H1 (cell line): ENCODE results near the gene P3H2. TPM values are rescaled to one million over a fixed set of nuclear protein-coding genes. Genes with fewer than 3 reads are reported as not detected.

Source experiments
- CTCF ChIA-PET: fragments of 300-600 bp; sonication (Branson Sonifier 250); formaldehyde crosslinking; loops from one replicate; lab custom pipeline; 2021; ENCODE audit not compliant: partially characterized antibody; lab: Charles Lee
- POLR2A ChIA-PET: fragments of 300-600 bp; sonication (Branson Sonifier 250); formaldehyde crosslinking; loops from one replicate; lab custom pipeline; 2021; ENCODE audit warnings: inconsistent platforms; ENCODE audit not compliant: partially characterized antibody; lab: Charles Lee
- DNase-seq, 2 experiments: peaks; one replicate each; pipeline versions ENCODE4 v3.0.0 to v3.0.0-alpha.2; 2010 to 2022; ENCODE audit warnings: low spot score in 2 of 2, low read depth in 1 of 2, mixed read lengths in 1 of 2
- FAIRE-seq: peaks from 2 replicates; lab custom pipeline; 2011; peaks lifted over from hg19 to GRCh38; lab: Jason Lieb, UNC
- H2AFZ ChIP-seq: 2 replicates; pipeline ENCODE4 v1.8.1; 2012; ENCODE audit warnings: low read length, inconsistent platforms
- H2AK5ac ChIP-seq: 2 replicates; pipeline ENCODE4 v1.6.1; 2013; ENCODE audit warnings: low read depth, low read length
- H2BK120ac ChIP-seq: replicated peaks from 2 replicates; pipeline ENCODE3; 2013; ENCODE audit warnings: low read depth, low read length, inconsistent platforms
- H2BK12ac ChIP-seq: 2 replicates; pipeline ENCODE4 v1.6.1; 2013; ENCODE audit warnings: low read depth, low read length
- H2BK15ac ChIP-seq: 2 replicates; pipeline ENCODE4 v1.6.1; 2013; ENCODE audit warnings: low read length
- H2BK20ac ChIP-seq: 2 replicates; pipeline ENCODE4 v1.6.1; 2013; ENCODE audit warnings: low read length
- H2BK5ac ChIP-seq: 2 replicates; pipeline ENCODE4 v1.6.1; 2013; ENCODE audit warnings: low read depth, low read length
- H3K14ac ChIP-seq: 2 replicates; pipeline ENCODE4 v1.6.1; 2013; ENCODE audit warnings: inconsistent platforms; ENCODE audit not compliant: insufficient read length
- H3K18ac ChIP-seq: 2 replicates; pipeline ENCODE4 v1.6.1; 2013; ENCODE audit warnings: low read length; ENCODE audit errors: extremely low read depth
- H3K23ac ChIP-seq: 2 replicates; pipeline ENCODE4 v1.6.1; 2013; ENCODE audit warnings: inconsistent platforms; ENCODE audit not compliant: insufficient read length
- H3K23me2 ChIP-seq: 2 replicates; pipeline ENCODE4 v1.6.1; 2013; ENCODE audit warnings: low read depth, low read length
- H3K27ac ChIP-seq: 2 replicates; pipeline ENCODE4 v1.6.1; 2011; ENCODE audit warnings: low read depth, low read length, inconsistent platforms
- H3K27me3 ChIP-seq, 4 experiments: replicated peaks in 1 of 4; 1 replicate in 1 of 4; 2 replicates in 3 of 4; pipeline versions ENCODE4 v1.6.1 to v1.8.1; 2011 to 2013; ENCODE audit warnings: low read length in 3 of 4, mild to moderate bottlenecking in 3 of 4, inconsistent platforms in 2 of 4, mixed read lengths in 2 of 4, moderate library complexity in 1 of 4; ENCODE audit not compliant: control insufficient read depth in 3 of 4, insufficient read depth in 3 of 4; ENCODE audit errors: extremely low read depth in 1 of 4
- H3K36me3 ChIP-seq, 4 experiments: 2 replicates each; pipeline versions ENCODE4 v1.6.1 to v1.8.1; 2011 to 2013; ENCODE audit warnings: mild to moderate bottlenecking in 4 of 4, low read length in 3 of 4, moderate library complexity in 2 of 4, control low read depth in 1 of 4, inconsistent platforms in 1 of 4; ENCODE audit not compliant: insufficient read depth in 4 of 4, control insufficient read depth in 2 of 4
- H3K4ac ChIP-seq: replicated peaks from 2 replicates; pipeline ENCODE3; 2013; ENCODE audit warnings: low read length, low read depth, mixed read lengths, inconsistent platforms; ENCODE audit not compliant: insufficient read length
- H3K4me1 ChIP-seq, 4 experiments: replicated peaks in 1 of 4; 1 replicate in 1 of 4; 2 replicates in 3 of 4; pipeline versions ENCODE4 v1.6.1 to v1.8.1; 2011 to 2013; ENCODE audit warnings: low read length in 3 of 4, inconsistent platforms in 2 of 4, mixed read lengths in 1 of 4; ENCODE audit not compliant: insufficient read depth in 4 of 4, control insufficient read depth in 3 of 4
- H3K4me2 ChIP-seq, 2 experiments: 2 replicates each; pipeline versions ENCODE4 v1.6.1 to v1.8.1; 2011 to 2013; ENCODE audit warnings: low read depth in 2 of 2, low read length in 2 of 2, control low read depth in 1 of 2, inconsistent platforms in 1 of 2, mild to moderate bottlenecking in 1 of 2; ENCODE audit not compliant: insufficient read depth in 1 of 2
- H3K4me3 ChIP-seq, 4 experiments: fragments of 200-600, 300-600 bp in 1 of 4; sonication (generic), shearing (Covaris generic), sonication (Bioruptor Twin) in 1 of 4; 2 replicates each; pipeline versions ENCODE4 v1.5.1 to v1.8.1; 2011 to 2016; ENCODE audit warnings: low read length in 4 of 4, low read depth in 3 of 4, control low read depth in 2 of 4, inconsistent platforms in 2 of 4, mild to moderate bottlenecking in 2 of 4, mixed read lengths in 1 of 4, moderate library complexity in 1 of 4; ENCODE audit not compliant: insufficient read depth in 2 of 4; ENCODE audit errors: extremely low read depth in 1 of 4
- H3K56ac ChIP-seq: replicated peaks from 2 replicates; pipeline ENCODE3; 2013; ENCODE audit warnings: low read depth, mild to moderate bottlenecking, mixed read lengths, low read length, inconsistent platforms; ENCODE audit not compliant: insufficient read length
- H3K79me1 ChIP-seq: 2 replicates; pipeline ENCODE4 v1.6.1; 2013; ENCODE audit warnings: low read depth, low read length, control low read depth
- H3K79me2 ChIP-seq, 2 experiments: 2 replicates each; pipeline versions ENCODE4 v1.6.1 to v1.8.1; 2012 to 2013; ENCODE audit warnings: low read length in 2 of 2, mild to moderate bottlenecking in 2 of 2, inconsistent platforms in 1 of 2; ENCODE audit not compliant: insufficient read depth in 2 of 2, control insufficient read depth in 1 of 2
- H3K9ac ChIP-seq, 4 experiments: replicated peaks in 1 of 4; 1 replicate in 1 of 4; 2 replicates in 3 of 4; pipeline versions ENCODE4 v1.6.1 to v1.8.1; 2011 to 2013; ENCODE audit warnings: low read depth in 3 of 4, low read length in 3 of 4, control low read depth in 2 of 4, mild to moderate bottlenecking in 2 of 4, moderate library complexity in 2 of 4, inconsistent platforms in 1 of 4; ENCODE audit errors: extremely low read depth in 1 of 4
- H3K9me3 ChIP-seq, 2 experiments: 2 replicates each; pipeline versions ENCODE4 v1.6.1 to v1.8.1; 2012 to 2013; ENCODE audit warnings: mild to moderate bottlenecking in 2 of 2, moderate library complexity in 2 of 2, control low read depth in 1 of 2, inconsistent platforms in 1 of 2, low read depth in 1 of 2, low read length in 1 of 2, mixed read lengths in 1 of 2; ENCODE audit not compliant: insufficient read depth in 2 of 2
- H4K20me1 ChIP-seq, 2 experiments: replicated peaks in 1 of 2; 2 replicates each; pipeline versions ENCODE3 to v1.8.1; 2011 to 2013; ENCODE audit warnings: inconsistent platforms in 2 of 2, low read length in 2 of 2, mild to moderate bottlenecking in 1 of 2; ENCODE audit not compliant: insufficient read depth in 2 of 2, control insufficient read depth in 1 of 2
- H4K5ac ChIP-seq: 2 replicates; pipeline ENCODE4 v1.6.1; 2013; ENCODE audit warnings: low read length, low read depth, mixed read lengths, inconsistent platforms; ENCODE audit not compliant: insufficient read length
- H4K8ac ChIP-seq: 2 replicates; pipeline ENCODE4 v1.8.0; 2013; ENCODE audit warnings: mild to moderate bottlenecking, moderate library complexity, low read length, inconsistent platforms; ENCODE audit not compliant: insufficient read depth; ENCODE audit errors: extremely low read depth
- H4K91ac ChIP-seq: replicated peaks from 2 replicates; pipeline ENCODE3; 2013; ENCODE audit warnings: low read length, mixed read lengths, inconsistent platforms; ENCODE audit not compliant: insufficient read length
- ASH2L ChIP-seq: fragments of 200-600, 300-600 bp; sonication (generic); IDR thresholded peaks from one replicate; pipeline ENCODE4 v1.7.1; 2017; ENCODE audit warnings: low read length
- CHD2 ChIP-seq: IDR thresholded peaks from 2 replicates; pipeline ENCODE4 v1.6.1; 2012; ENCODE audit warnings: low read length, improper control_type of control experiment
- MAFK ChIP-seq: IDR thresholded peaks from 2 replicates; pipeline ENCODE4 v1.6.1; 2012; ENCODE audit warnings: low read depth, mild to moderate bottlenecking, improper control_type of control experiment, low read length
- SIX5 ChIP-seq: IDR thresholded peaks from 2 replicates; pipeline ENCODE4 v1.6.1; 2011; ENCODE audit warnings: mild to moderate bottlenecking, low read depth, low read length
- TBP ChIP-seq: IDR thresholded peaks from 2 replicates; pipeline ENCODE4 v1.6.1; 2011; ENCODE audit warnings: low read depth, low read length, improper control_type of control experiment
- TEAD4 ChIP-seq: IDR thresholded peaks from 2 replicates; pipeline ENCODE4 v1.6.1; 2012; ENCODE audit warnings: low read depth, low read length, inconsistent platforms, mixed read lengths
- polyA plus RNA-seq, 7 experiments: library from polyadenylated mRNA; depleted of rRNA in 3 of 7; stranded (reverse) in 5 of 7; unstranded in 2 of 7; fragments of >200 nt in 5 of 7; fragments of 200-250 nt in 2 of 7; gene quantifications; 1 replicate in 5 of 7; 2 replicates in 1 of 7; 4 replicates in 1 of 7; pipeline versions ENCODE4 v1.2.1 to v1.2.3, GENCODE V29; 2011 to 2013; ENCODE audit warnings: missing spikeins in 2 of 7, mixed read lengths in 2 of 7
- total RNA-seq: library from RNA; stranded (reverse); fragmentation: NEBNext Ultra II Directional; extraction: Animal tissue kit (Norgen Biotek cat#: 25700); gene quantifications from 2 replicates; pipeline ENCODE4 v1.2.1, GENCODE V29; 2021

The P3H2 gene
- total and polyA plus RNA-seq, 2 of the 8 experiments (the other 6 are each of a cell fraction or from before 2014, with no cell fraction given), result 40.5 to 60.4 TPM

DNA sequence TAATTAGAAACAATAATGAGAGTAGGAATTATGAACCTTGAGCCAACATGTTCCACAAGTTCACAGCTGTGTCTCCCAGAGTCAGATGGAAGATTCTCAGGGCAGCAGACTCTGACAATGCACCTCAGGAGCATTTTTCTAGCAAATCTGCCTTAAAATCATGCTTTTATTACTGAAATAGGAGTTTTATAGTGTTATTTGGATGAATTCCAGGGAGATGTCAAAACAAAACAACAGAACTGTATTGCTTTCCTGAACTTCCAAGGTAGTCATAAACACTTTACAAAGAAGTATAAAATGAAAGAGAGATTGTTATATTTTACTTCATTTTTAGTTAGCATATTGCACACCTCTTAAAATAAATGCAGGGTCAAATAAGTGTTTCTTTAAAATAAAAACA is 77.0 kb downstream of the P3H2 start:
- TF ChIP-seq TBP, result no peak
- TF ChIP-seq CHD2, result no peak
- no peak for TF ChIP-seq TEAD4
- TF ChIP-seq SIX5, result no peak
- TF ChIP-seq MAFK, result no peak
- TF ChIP-seq ASH2L, result no peak
- Histone ChIP-seq H2AK5ac (no peak overlapping the region), H3K79me2 (peaks cover 0 to 54% of the 10 kb centered on the region in 2 experiments; a peak in 2 of 4 replicates), H4K8ac (no peak overlapping the region), H3K27me3 (no peaks in the 10 kb centered on the region), H2BK20ac (no peak overlapping the region), H3K14ac (no peak overlapping the region), H4K91ac (no peak overlapping the region), H2AFZ (no peak overlapping the region), H3K9me3 (no peaks in the 10 kb centered on the region), H3K18ac (no peak overlapping the region), H2BK120ac (no peak overlapping the region), H3K9ac (no peak overlapping the region), H2BK12ac (no peak overlapping the region), H3K27ac (no peak overlapping the region; the same call in 1 of the 2 replicates), H3K36me3 (no peaks in the 10 kb centered on the region), H4K5ac (peak overlapping the region; percentile 44), H3K23me2 (no peaks in the 10 kb centered on the region), H3K4ac (no peak overlapping the region), H3K79me1 (no peaks in the 10 kb centered on the region), H3K4me3 (no peak overlapping the region), H3K56ac (no peak overlapping the region), H4K20me1 (no peaks in the 10 kb centered on the region), H3K4me1 (peaks cover 0 to 40% (median 21%) of the 10 kb centered on the region in 4 experiments), H3K4me2 (no peak overlapping the region), H2BK15ac (no peak overlapping the region), H2BK5ac (no peak overlapping the region), H3K23ac (no peak overlapping the region)
- DNase-seq, result no peak
- FAIRE-seq, result no peak
- CTCF ChIA-PET, result interaction anchor here (0.6 to 2.9 kb wide), 4 partner anchors 10 to 83 kb away, joined by 3 to 9 read pairs (median 5); partner anchors contain the start of gene P3H2
- POLR2A ChIA-PET, result interaction anchor here (0.5 kb wide), 1 partner anchor 10 kb away, joined by 3 read pairs; no protein-coding TSS in a partner anchor
